Karpas-422 (cell line): ENCODE measurements around the gene ZNF532. TPM values are rescaled to one million over a fixed set of nuclear protein-coding genes. Genes with fewer than 3 reads are reported as not detected.

Experiments used
- DNase-seq: peaks from one replicate; pipeline ENCODE4 v3.0.0-alpha.2; 2015
- H2AFZ ChIP-seq: fragments of 200-600 bp; sonication (generic); 2 replicates; pipeline ENCODE4 v1.6.1; 2014; ENCODE audit warnings: antibody characterized with exemption, low read length, mixed read lengths
- H3K27ac ChIP-seq: fragments of 200-600 bp; sonication (generic); 2 replicates; pipeline ENCODE4 v1.5.1; 2014; ENCODE audit warnings: mild to moderate bottlenecking, low read length, moderate library complexity
- H3K27me3 ChIP-seq: fragments of 200-600 bp; sonication (generic); 2 replicates; pipeline ENCODE4 v1.6.1; 2014; ENCODE audit warnings: low read length, mixed read lengths
- H3K36me3 ChIP-seq: fragments of 200-600 bp; sonication (generic); 2 replicates; pipeline ENCODE4 v1.6.1; 2014; ENCODE audit warnings: low read length, mixed read lengths; ENCODE audit not compliant: insufficient read depth
- H3K4me1 ChIP-seq: fragments of 200-600 bp; sonication (generic); 2 replicates; pipeline ENCODE4 v1.6.1; 2014; ENCODE audit warnings: mild to moderate bottlenecking, low read length, mixed read lengths
- H3K4me2 ChIP-seq: fragments of 200-600 bp; sonication (generic); 2 replicates; pipeline ENCODE4 v1.6.1; 2014; ENCODE audit warnings: low read length, low read depth, mild to moderate bottlenecking; ENCODE audit not compliant: poor library complexity, severe bottlenecking
- H3K4me3 ChIP-seq: fragments of 200-600 bp; sonication (generic); 2 replicates; pipeline ENCODE4 v1.5.1; 2014; ENCODE audit warnings: mild to moderate bottlenecking, antibody characterized with exemption, low read length, mixed read lengths
- H3K79me2 ChIP-seq: fragments of 200-600 bp; sonication (generic); 2 replicates; pipeline ENCODE4 v1.6.1; 2014; ENCODE audit warnings: mild to moderate bottlenecking, low read length, mixed read lengths
- H3K9ac ChIP-seq: fragments of 200-600 bp; sonication (generic); 2 replicates; pipeline ENCODE4 v1.6.0; 2014; ENCODE audit warnings: low read length
- H3K9me2 ChIP-seq: fragments of 200-600 bp; sonication (generic), shearing (Covaris generic); replicated peaks from 2 replicates; pipeline ENCODE4 v1.6.0; 2014; ENCODE audit warnings: mild to moderate bottlenecking, low read length, moderate library complexity; ENCODE audit not compliant: insufficient read depth
- H3K9me3 ChIP-seq: fragments of 300-700, 200-600 bp; sonication (generic); 2 replicates; pipeline ENCODE4 v1.6.1; 2014; ENCODE audit warnings: low read length, mixed read lengths
- H4K20me1 ChIP-seq: fragments of 200-600 bp; sonication (generic); 2 replicates; pipeline ENCODE4 v1.6.1; 2014; ENCODE audit warnings: mild to moderate bottlenecking, antibody characterized with exemption, low read length, low read depth; ENCODE audit not compliant: insufficient read depth
- total RNA-seq: library from RNA; depleted of rRNA; stranded (reverse); fragments of >200 nt; shearing (Covaris generic); gene quantifications from 2 replicates; pipeline ENCODE4 v1.2.3, GENCODE V29; 2014; ENCODE audit warnings: low replicate concordance

Gene ZNF532
- total RNA-seq, 1 experiment from 2014 or later: 34.9 TPM

DNA sequence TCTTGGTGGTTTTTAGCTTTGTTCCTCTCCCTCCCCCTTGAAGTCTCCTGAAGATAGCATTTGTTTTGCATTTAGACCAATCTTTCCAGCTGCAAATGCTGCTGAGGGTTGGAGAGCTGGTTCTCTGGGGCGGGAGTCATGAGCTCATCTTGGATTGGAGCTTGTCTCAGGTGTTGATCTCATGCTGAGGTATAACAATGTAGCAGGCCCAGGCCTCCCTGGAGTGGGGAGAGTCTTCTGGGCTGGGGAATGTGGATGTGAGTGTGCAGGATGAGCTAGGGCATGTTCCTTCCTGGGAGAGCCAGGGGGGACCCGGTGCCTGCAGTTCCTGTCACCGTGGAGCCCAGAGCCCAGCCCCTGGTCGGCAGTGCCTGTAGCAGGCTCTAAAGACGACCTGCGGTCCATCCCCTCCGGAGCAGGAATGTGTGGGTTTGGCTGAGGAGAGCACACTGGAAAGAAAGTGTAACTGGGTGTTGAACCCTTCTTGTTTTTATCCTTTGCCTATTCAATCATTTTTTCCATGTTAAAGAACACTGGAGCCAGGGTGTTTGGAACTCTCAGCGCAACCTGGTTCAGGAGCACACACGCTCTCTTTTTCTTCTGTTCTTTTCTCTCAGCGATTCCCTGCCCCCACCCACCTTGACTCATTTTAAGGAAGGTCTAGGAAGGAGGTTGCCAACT lies 2.7 kb downstream of the ZNF532 start:
- H3K4me1 ChIP-seq: peaks cover 17% of the 10 kb centered on the region
- H3K79me2 ChIP-seq: peaks cover 5% of the 10 kb centered on the region; the same call in 1 of the 2 replicates
- H4K20me1 ChIP-seq: no peaks in the 10 kb centered on the region
- H3K36me3 ChIP-seq: peaks cover 25% of the 10 kb centered on the region
- H3K4me2 ChIP-seq: no peak overlapping the region
- no peak for DNase-seq
- no peak overlapping the region for H3K9ac ChIP-seq
- H3K27me3 ChIP-seq: no peaks in the 10 kb centered on the region
- H3K4me3 ChIP-seq: no peak overlapping the region
- no peaks in the 10 kb centered on the region for H3K9me3 ChIP-seq
- H2AFZ ChIP-seq: no peak overlapping the region
- H3K9me2 ChIP-seq: no peaks in the 10 kb centered on the region
- no peak overlapping the region for H3K27ac ChIP-seq

DNA sequence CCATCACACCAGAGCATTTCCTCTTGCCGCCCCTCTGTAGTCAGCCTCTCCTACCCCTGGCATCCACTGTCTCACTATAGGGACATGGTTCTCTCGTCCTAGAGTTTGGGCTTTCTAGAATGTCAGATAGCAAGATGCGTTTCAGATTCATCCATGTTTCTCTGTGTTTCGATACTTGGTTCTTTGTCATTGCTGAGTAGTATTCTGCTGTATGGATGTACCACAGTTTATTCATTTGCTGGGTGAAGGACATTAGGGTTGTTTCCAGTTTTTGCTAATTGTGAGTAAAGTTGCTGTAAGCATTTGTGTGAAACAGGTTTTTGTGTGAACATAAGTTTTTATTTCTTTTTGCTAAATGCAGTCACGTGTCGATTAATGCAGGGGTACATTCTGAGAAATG lies 3.8 kb downstream of the ZNF532 start:
- Histone ChIP-seq H2AFZ (no peak overlapping the region), H3K36me3 (peaks cover 25% of the 10 kb centered on the region)

DNA sequence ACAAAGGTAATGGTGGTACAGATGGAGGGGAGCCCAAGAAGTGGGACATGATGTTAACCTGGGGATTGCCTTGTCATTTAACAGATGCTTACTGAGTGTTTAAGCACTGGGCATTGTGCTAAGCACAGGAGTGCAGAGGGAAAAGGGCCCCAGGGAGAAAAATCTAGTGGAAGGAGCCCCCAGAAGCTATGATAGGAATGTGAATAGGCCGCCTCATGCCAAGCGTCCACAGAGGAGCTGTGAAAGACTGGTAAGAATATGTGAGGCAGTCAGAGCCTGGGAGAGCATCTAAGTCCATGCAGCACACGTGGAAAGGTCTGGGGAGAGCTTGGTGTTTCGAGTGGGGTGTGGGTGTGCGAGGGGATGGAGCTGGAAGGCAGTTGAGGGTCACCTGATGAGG lies 5.5 kb downstream of the ZNF532 start:
- Histone ChIP-seq H3K4me2 (no peak overlapping the region), H3K9ac (no peak overlapping the region), H3K9me3 (no peaks in the 10 kb centered on the region), H3K36me3 (peaks cover 25% of the 10 kb centered on the region), H3K27ac (no peak overlapping the region), H3K79me2 (peaks cover 5% of the 10 kb centered on the region; the same call in 1 of the 2 replicates), H3K4me3 (no peak overlapping the region), H2AFZ (no peak overlapping the region), H4K20me1 (no peaks in the 10 kb centered on the region), H3K4me1 (peaks cover 5% of the 10 kb centered on the region), H3K27me3 (no peaks in the 10 kb centered on the region), H3K9me2 (no peaks in the 10 kb centered on the region)
- no peak for DNase-seq

More for the DNA sequence above, 3.8 kb downstream of the ZNF532 start:
- no peaks in the 10 kb centered on the region for H4K20me1 ChIP-seq
- H3K4me2 ChIP-seq: no peak overlapping the region
- H3K27me3 ChIP-seq: no peaks in the 10 kb centered on the region
- H3K9ac ChIP-seq: no peak overlapping the region
- H3K9me2 ChIP-seq: no peaks in the 10 kb centered on the region
- H3K27ac ChIP-seq: no peak overlapping the region
- no peaks in the 10 kb centered on the region for H3K9me3 ChIP-seq
- no peak overlapping the region for H3K4me3 ChIP-seq
- H3K4me1 ChIP-seq: peaks cover 10% of the 10 kb centered on the region
- DNase-seq: no peak
- peaks cover 5% of the 10 kb centered on the region; the same call in 1 of the 2 replicates for H3K79me2 ChIP-seq

DNA sequence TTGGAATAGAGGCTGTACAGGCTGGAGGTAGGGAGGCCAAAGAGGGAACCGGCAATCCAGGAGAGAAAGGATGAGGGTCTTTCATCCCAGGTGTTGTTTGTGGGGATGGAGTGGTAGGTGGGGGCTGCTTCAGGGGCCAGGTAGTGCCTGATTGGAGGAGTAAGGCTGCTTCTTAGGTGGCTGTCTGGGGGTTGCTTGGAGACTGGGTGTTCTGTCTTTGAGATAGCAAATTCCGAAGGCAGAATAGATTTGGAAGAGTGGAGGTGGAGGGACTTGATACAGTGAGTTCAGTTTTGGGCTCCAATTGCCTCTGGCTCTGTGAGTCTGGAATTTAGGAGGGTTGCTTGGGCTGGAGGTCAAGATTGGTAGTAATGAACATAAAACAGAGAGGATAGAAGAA lies 5.9 kb downstream of the ZNF532 start:
- Histone ChIP-seq H4K20me1 (no peaks in the 10 kb centered on the region), H3K4me1 (peaks cover 10% of the 10 kb centered on the region), H2AFZ (no peak overlapping the region), H3K9me3 (no peaks in the 10 kb centered on the region), H3K36me3 (peaks cover 21% of the 10 kb centered on the region), H3K9ac (no peak overlapping the region), H3K4me2 (no peak overlapping the region), H3K27ac (no peak overlapping the region), H3K79me2 (peaks cover 5% of the 10 kb centered on the region; the same call in 1 of the 2 replicates), H3K27me3 (no peaks in the 10 kb centered on the region), H3K4me3 (no peak overlapping the region), H3K9me2 (no peaks in the 10 kb centered on the region)
- no peak for DNase-seq

DNA sequence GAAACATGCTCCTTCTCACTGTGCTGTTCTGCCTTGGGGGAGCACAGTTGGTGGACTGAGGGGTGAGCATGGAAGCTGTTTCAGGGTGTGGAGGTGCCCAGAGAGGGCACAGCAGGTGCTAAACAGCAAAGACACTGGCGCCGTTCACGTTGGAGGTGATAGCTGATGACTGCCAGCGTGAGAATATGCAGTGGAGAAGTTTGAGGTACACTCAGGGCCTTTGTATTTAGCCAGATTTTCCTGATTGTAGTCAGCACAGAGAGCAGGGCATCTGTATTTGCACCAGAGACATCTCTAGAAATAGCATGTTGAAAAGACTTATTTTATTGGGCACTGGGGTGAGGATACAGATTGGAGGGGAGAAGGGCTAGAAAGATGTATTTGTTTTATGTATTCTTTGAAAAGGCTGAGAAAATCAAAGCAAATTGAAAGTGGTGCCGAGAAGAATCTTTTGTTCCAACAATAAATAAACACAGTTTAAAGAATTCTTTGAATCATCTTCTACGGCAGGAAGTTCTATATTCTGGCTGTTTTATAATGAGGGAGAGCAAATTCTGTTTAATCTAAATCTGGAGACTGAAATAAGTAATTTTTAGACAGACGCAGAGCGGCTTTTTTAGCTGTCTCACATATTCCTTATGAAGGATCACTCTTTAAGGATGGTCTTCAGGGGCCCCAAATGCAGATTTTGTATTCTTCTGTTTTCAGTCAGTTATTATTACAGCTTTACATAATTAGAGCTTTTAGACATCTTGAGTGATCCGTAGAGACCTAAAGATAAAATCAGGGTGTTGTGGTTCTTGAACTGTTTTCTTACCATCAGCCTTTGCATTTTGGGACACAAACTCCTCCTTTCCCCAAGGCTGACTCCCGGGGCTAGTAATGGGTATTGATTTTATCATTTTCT lies 7.1 kb downstream of the ZNF532 start:
- no peaks in the 10 kb centered on the region for H3K9me2 ChIP-seq
- H3K4me3 ChIP-seq: no peak overlapping the region
- H3K9ac ChIP-seq: no peak overlapping the region

DNA sequence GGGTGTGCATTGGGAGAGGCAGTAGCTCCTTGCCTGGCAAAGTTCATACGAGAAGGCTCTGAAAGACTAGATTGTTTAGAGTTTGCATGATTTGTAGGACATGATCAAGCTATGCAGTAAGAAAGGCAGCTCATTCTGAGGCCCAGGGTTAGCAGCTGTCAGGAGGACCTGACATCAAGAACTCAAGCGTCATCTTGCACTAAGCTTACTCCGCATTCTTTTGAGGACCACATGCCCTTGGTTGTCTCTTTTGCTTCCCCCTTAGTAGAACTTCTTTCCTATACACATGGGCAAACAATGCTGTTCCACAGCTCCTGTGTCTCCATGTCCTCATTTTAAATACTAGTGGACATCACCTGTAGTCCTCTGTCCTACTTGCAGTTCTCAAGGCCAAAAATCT lies 14.0 kb downstream of the ZNF532 start:
- Histone ChIP-seq H3K27me3 (no peaks in the 10 kb centered on the region), H3K4me3 (no peak overlapping the region), H4K20me1 (no peaks in the 10 kb centered on the region), H3K79me2 (peaks cover 18% of the 10 kb centered on the region; the same call in 1 of the 2 replicates), H3K9me2 (no peaks in the 10 kb centered on the region), H3K9ac (no peak overlapping the region), H3K9me3 (no peaks in the 10 kb centered on the region), H2AFZ (no peak overlapping the region), H3K4me2 (no peak overlapping the region), H3K27ac (no peak overlapping the region), H3K4me1 (peaks cover 19% of the 10 kb centered on the region), H3K36me3 (no peaks in the 10 kb centered on the region)
- DNase-seq: no peak

More for the DNA sequence above, 7.1 kb downstream of the ZNF532 start:
- H3K4me1 ChIP-seq: peaks cover 16% of the 10 kb centered on the region
- H3K79me2 ChIP-seq: peaks cover 4% of the 10 kb centered on the region; the same call in 1 of the 2 replicates
- H2AFZ ChIP-seq: no peak overlapping the region
- no peak overlapping the region for H3K27ac ChIP-seq
- H4K20me1 ChIP-seq: no peaks in the 10 kb centered on the region
- no peak overlapping the region for H3K4me2 ChIP-seq
- no peaks in the 10 kb centered on the region for H3K9me3 ChIP-seq
- no peak for DNase-seq
- peaks cover 20% of the 10 kb centered on the region for H3K36me3 ChIP-seq
- no peaks in the 10 kb centered on the region for H3K27me3 ChIP-seq

DNA sequence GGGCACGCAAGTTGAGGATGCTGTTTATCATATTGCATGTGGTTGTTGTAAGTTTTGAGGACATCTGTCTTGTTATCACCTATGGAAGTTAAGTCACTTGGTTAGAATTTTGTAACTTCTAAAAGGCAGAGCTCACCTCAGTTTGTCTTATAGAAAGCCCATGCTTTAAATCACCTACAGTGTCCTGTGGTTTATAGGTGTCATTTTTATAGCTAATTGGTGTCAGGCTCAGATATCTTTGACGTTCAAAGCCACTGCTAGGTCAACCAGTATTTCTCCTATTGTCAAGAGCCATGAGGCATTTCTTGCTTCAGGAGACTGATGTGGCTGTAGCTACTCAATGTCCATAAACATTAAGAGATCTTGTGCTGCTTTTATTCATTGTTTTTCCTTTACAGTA lies 16.8 kb downstream of the ZNF532 start:
- DNase-seq: no peak
- Histone ChIP-seq H3K4me2 (no peak overlapping the region), H3K79me2 (peaks cover 18% of the 10 kb centered on the region; the same call in 1 of the 2 replicates), H2AFZ (no peak overlapping the region), H3K9me2 (no peaks in the 10 kb centered on the region), H3K4me1 (peaks cover 3% of the 10 kb centered on the region; the same call in 1 of the 2 replicates), H4K20me1 (no peaks in the 10 kb centered on the region), H3K9me3 (no peaks in the 10 kb centered on the region), H3K36me3 (no peaks in the 10 kb centered on the region), H3K4me3 (no peak overlapping the region), H3K9ac (no peak overlapping the region), H3K27ac (no peak overlapping the region), H3K27me3 (no peaks in the 10 kb centered on the region)

DNA sequence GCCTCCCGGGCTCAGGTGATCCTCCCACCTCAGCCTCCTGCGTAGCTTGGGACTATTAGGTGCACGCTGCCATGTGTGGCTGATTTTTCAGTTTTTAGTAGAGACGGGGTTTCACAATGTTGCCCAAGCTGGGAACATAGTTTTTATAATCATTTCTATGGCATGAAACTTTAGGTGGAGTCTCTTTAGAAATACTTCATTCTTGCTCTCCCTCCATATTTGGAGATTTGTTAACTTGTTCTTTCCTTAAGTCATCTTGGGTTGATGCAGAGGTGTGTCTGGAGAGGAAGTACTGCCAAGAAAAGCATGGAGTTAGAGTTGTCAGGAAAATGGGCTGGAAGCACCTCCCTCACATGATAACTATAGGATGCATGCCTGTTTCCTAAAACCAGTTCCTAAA lies 17.4 kb downstream of the ZNF532 start:
- Histone ChIP-seq H3K4me2 (no peak overlapping the region), H3K4me1 (peaks cover 8% of the 10 kb centered on the region), H3K27ac (no peak overlapping the region), H3K79me2 (peaks cover 15% of the 10 kb centered on the region; the same call in 1 of the 2 replicates), H3K9me3 (no peaks in the 10 kb centered on the region), H3K9me2 (no peaks in the 10 kb centered on the region), H4K20me1 (no peaks in the 10 kb centered on the region), H2AFZ (no peak overlapping the region), H3K27me3 (no peaks in the 10 kb centered on the region), H3K9ac (no peak overlapping the region), H3K36me3 (no peaks in the 10 kb centered on the region), H3K4me3 (no peak overlapping the region)
- no peak for DNase-seq
